Ascending aorta (tissue), 2 donors: ENCODE measurements around the gene ADGRA3. TPM values are rescaled to one million over a fixed set of nuclear protein-coding genes. Genes with fewer than 3 reads are reported as not detected.
A peak's percentile ranks its signal among the peaks of the same experiment; 100 is the strongest.

Experiments
- DNase-seq, 2 donors: peaks; one replicate each; pipeline ENCODE4 v3.0.0-alpha.2; 2019; ENCODE audit warnings: low spot score in 2 of 2
- H3K27ac ChIP-seq, 2 donors: fragments of 200-600 bp; sonication (generic); one replicate each; pipeline ENCODE4 v1.5.1; 2016 to 2017; ENCODE audit warnings: mild to moderate bottlenecking in 1 of 2
- H3K27me3 ChIP-seq: fragments of 200-600 bp; sonication (generic); one replicate; pipeline ENCODE4 v1.5.1; 2017
- H3K36me3 ChIP-seq, 2 donors: fragments of 200-600 bp; sonication (generic); one replicate each; pipeline ENCODE4 v1.5.1; 2016
- H3K4me1 ChIP-seq, 2 donors: fragments of 200-600 bp; sonication (generic); one replicate each; pipeline ENCODE4 v1.5.1; 2016 to 2017; ENCODE audit warnings: mild to moderate bottlenecking in 1 of 2
- H3K4me3 ChIP-seq, 2 donors: fragments of 200-600 bp; sonication (generic); one replicate each; pipeline ENCODE4 v1.5.1; 2016 to 2017; ENCODE audit warnings: mild to moderate bottlenecking in 1 of 2
- H3K9me3 ChIP-seq, 2 donors: fragments of 200-600 bp; sonication (generic); one replicate each; pipeline ENCODE4 v1.5.1; 2016
- CTCF ChIP-seq, 3 experiments: fragments of 200-600 bp in 2 of 3; fragments of 450-650 bp in 1 of 3; sonication (generic) in 2 of 3; IDR thresholded peaks; one replicate each; pipeline ENCODE4 v1.5.1; 2016 to 2019; ENCODE audit warnings: antibody characterized with exemption in 3 of 3, mild to moderate bottlenecking in 1 of 3, moderate library complexity in 1 of 3
- intact Hi-C: fragments of 100-400 bp; cut with DNase I; formaldehyde crosslinking; loops from one replicate; pipeline ENCODE4 v1.15.1; 2023
- total RNA-seq: library from RNA; depleted of rRNA; stranded (reverse); fragments of >200 nt; gene quantifications from one replicate; pipeline ENCODE4 v1.1.0, GENCODE V29; 2016

ADGRA3 gene
- total RNA-seq, result 2.2 TPM

DNA sequence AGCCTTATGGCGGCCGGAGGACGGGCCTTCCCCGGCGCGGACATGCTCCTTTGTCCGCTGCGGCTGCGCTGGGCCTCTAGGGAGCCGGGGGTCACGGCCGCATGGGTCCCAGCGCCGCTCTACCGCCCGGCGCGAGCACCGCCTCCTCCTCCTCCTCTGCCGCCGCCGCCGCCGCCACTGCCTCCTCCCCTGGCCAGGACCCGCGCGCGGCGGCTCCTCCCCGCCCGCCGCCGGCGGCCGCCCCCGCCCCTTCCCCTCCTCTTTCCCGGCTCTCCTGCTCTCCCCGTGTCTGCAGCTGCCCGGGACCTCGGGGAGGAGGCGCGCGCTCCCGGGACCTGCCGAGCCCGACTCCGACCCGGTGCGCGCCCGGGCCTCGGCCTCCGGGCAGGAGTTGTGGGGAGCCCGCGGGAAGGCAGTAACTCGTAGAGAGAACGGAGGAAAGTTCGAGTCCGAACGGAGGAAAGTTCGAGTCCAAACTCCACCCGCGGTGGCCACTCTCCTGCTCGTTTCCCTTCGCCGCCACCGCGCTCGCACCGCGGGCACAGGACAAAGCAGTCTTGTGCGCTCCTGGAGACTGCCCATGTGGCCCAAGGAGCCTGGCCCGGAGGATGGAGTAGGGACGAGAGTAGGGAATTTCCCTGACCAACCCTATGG lies at the start of gene ADGRA3:
TSS of gene ADGRA3 (minus strand) at position 179 of the 654 bp plus-strand sequence. CDS start 282 bp downstream, outside the sequence.
- Histone ChIP-seq H3K9me3 (no peaks in the 10 kb centered on the region), H3K27me3 (no peaks in the 10 kb centered on the region), H3K27ac (peak within 1 kb of the TSS; percentile 65 to 78), H3K4me1 (peaks cover 0 to 3% of the 10 kb centered on the region in 2 donors), H3K36me3 (no peaks in the 10 kb centered on the region), H3K4me3 (peak within 1 kb of the TSS; percentile 54 to 74)
- intact Hi-C loops, result loop anchor here (5.0 kb wide), 2 partner anchors 81 to 161 kb away; no protein-coding TSS in a partner anchor
- no peak for TF ChIP-seq CTCF (IDR thresholded peaks at IDR 0.05)
- DNase-seq, result peak in 1 of 2 donors; percentile 83

DNA sequence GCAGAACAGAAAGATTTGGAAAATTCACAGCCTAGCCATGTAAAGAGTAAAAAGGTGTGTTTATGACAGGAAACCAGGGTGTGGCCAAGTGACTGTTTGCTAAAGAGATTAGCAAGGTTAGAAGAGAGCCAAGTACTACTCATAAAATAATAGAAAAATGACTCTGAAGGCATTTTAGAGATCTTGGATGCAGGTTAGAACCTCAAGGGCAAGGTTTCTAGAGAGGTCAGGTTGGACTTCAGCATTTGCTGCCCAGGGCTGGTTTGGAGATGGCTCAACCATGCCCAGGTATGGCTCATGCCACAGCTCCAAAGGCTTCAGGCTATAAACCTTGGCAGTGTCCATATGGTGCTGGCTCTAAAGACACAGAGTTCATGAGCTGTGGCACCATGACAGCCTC lies 40.6 kb upstream of the ADGRA3 start:
- DNase-seq, result no peak
- Histone ChIP-seq H3K36me3 (no peaks in the 10 kb centered on the region), H3K4me1 (no peaks in the 10 kb centered on the region), H3K4me3 (no peak overlapping the region), H3K9me3 (no peaks in the 10 kb centered on the region), H3K27ac (no peak overlapping the region), H3K27me3 (no peaks in the 10 kb centered on the region)
- TF ChIP-seq CTCF (IDR thresholded peaks at IDR 0.05), result no peak
- intact Hi-C loops, result no loop called here

GRCh38 chr4:22554670-22555069 lies 38.8 kb upstream of the ADGRA3 start:
- no peaks in the 10 kb centered on the region for H3K4me1 ChIP-seq
- no peak for DNase-seq
- no peaks in the 10 kb centered on the region for H3K9me3 ChIP-seq
- H3K36me3 ChIP-seq, result no peaks in the 10 kb centered on the region
- H3K27ac ChIP-seq, result no peak overlapping the region
- TF ChIP-seq CTCF (IDR thresholded peaks at IDR 0.05), result no peak
- intact Hi-C loops, result no loop called here
- no peaks in the 10 kb centered on the region for H3K27me3 ChIP-seq
- no peak overlapping the region for H3K4me3 ChIP-seq

GRCh38 chr4:22553560-22553959 lies 37.7 kb upstream of the ADGRA3 start:
- no peak for DNase-seq
- TF ChIP-seq CTCF (IDR thresholded peaks at IDR 0.05), result no peak

GRCh38 chr4:22552812-22553211 lies 36.9 kb upstream of the ADGRA3 start:
- Histone ChIP-seq H3K27me3 (no peaks in the 10 kb centered on the region), H3K36me3 (no peaks in the 10 kb centered on the region), H3K9me3 (no peaks in the 10 kb centered on the region), H3K4me1 (no peaks in the 10 kb centered on the region), H3K27ac (no peak overlapping the region), H3K4me3 (no peak overlapping the region)
- intact Hi-C loops, result no loop called here
- no peak for TF ChIP-seq CTCF (IDR thresholded peaks at IDR 0.05)
- DNase-seq, result no peak

More at GRCh38 chr4:22553560-22553959, 37.7 kb upstream of the ADGRA3 start:
- Histone ChIP-seq H3K9me3 (no peaks in the 10 kb centered on the region), H3K27me3 (no peaks in the 10 kb centered on the region), H3K4me3 (no peak overlapping the region), H3K36me3 (no peaks in the 10 kb centered on the region), H3K4me1 (no peaks in the 10 kb centered on the region), H3K27ac (no peak overlapping the region)
- intact Hi-C loops, result no loop called here
